Neural cell (in vitro differentiated cells): Measurements from ENCODE around the gene COA7. TPM values are rescaled to one million over a fixed set of nuclear protein-coding genes. Genes with fewer than 3 reads are reported as not detected.

Experiments
- H2AFZ ChIP-seq: fragments of 200-600, 300-800 bp; sonication (generic), shearing (Covaris generic); 2 replicates; pipeline ENCODE4 v1.6.0; 2014; ENCODE audit warnings: low read depth, mild to moderate bottlenecking, antibody characterized with exemption, low read length, moderate library complexity
- H3F3A ChIP-seq: fragments of 200-600 bp; shearing (Covaris generic); 2 replicates; pipeline ENCODE4 v1.6.1; 2016; ENCODE audit warnings: mild to moderate bottlenecking, moderate library complexity, mixed read lengths, antibody characterized with exemption, low read length; ENCODE audit not compliant: insufficient read depth, poor library complexity, severe bottlenecking
- H3K27ac ChIP-seq: fragments of 200-600, 300-800 bp; sonication (generic), shearing (Covaris generic); 2 replicates; pipeline ENCODE4 v1.5.1; 2014; ENCODE audit warnings: mild to moderate bottlenecking, low read length, moderate library complexity
- H3K27me3 ChIP-seq: fragments of 300-800, 200-600 bp; sonication (generic), shearing (Covaris generic); 2 replicates; pipeline ENCODE4 v1.6.0; 2014; ENCODE audit warnings: mild to moderate bottlenecking, low read depth, low read length, moderate library complexity; ENCODE audit not compliant: insufficient read depth
- H3K36me3 ChIP-seq: fragments of 300-800, 200-600 bp; sonication (generic), shearing (Covaris generic); 2 replicates; pipeline ENCODE4 v1.5.1; 2014; ENCODE audit warnings: mild to moderate bottlenecking, antibody characterized with exemption, low read length, moderate library complexity; ENCODE audit not compliant: insufficient read depth
- H3K4me2 ChIP-seq: fragments of 300-800, 200-600 bp; sonication (generic), shearing (Covaris generic); 2 replicates; pipeline ENCODE4 v1.6.0; 2014; ENCODE audit warnings: mild to moderate bottlenecking, low read length
- H3K4me3 ChIP-seq: fragments of 300-800, 200-600 bp; sonication (generic), shearing (Covaris generic); 2 replicates; pipeline ENCODE4 v1.5.1; 2014; ENCODE audit warnings: mild to moderate bottlenecking, low read length, moderate library complexity
- H3K79me2 ChIP-seq: fragments of 200-600 bp; shearing (Covaris generic); replicated peaks from 2 replicates; pipeline ENCODE4 v1.6.0; 2014; ENCODE audit warnings: mild to moderate bottlenecking, low read length, moderate library complexity; ENCODE audit not compliant: insufficient read depth
- H3K9ac ChIP-seq: fragments of 300-800, 200-600 bp; sonication (generic), shearing (Covaris generic); 2 replicates; pipeline ENCODE4 v1.6.1; 2016; ENCODE audit warnings: mild to moderate bottlenecking, low read length, mixed read lengths
- H3K9me2 ChIP-seq: fragments of 200-600 bp; shearing (Covaris generic); 2 replicates; pipeline ENCODE4 v1.6.1; 2016; ENCODE audit warnings: mild to moderate bottlenecking, low read length, mixed read lengths; ENCODE audit not compliant: insufficient read depth
- H3K9me3 ChIP-seq: fragments of 200-600, 300-800 bp; sonication (generic), shearing (Covaris generic); 2 replicates; pipeline ENCODE4 v1.6.1; 2016; ENCODE audit warnings: mild to moderate bottlenecking, mixed run types, low read length, moderate library complexity, mixed read lengths
- H4K20me1 ChIP-seq: fragments of 200-600 bp; shearing (Covaris generic); 2 replicates; pipeline ENCODE4 v1.6.1; 2016; ENCODE audit warnings: mild to moderate bottlenecking, mixed run types; ENCODE audit not compliant: insufficient read depth
- EP300 ChIP-seq: fragments of 450-650 bp; conservative IDR thresholded peaks from 2 replicates; pipeline ENCODE4 v1.6.1; 2014; ENCODE audit warnings: antibody characterized with exemption, mild to moderate bottlenecking, moderate library complexity; ENCODE audit not compliant: poor library complexity, severe bottlenecking
- EZH2 ChIP-seq: fragments of 200-600, 300-800 bp; shearing (Covaris generic), sonication (generic); IDR thresholded peaks from 2 replicates; pipeline ENCODE4 v1.6.1; 2014; ENCODE audit warnings: antibody characterized with exemption, low read length, borderline replicate concordance, mild to moderate bottlenecking; ENCODE audit not compliant: insufficient read depth, poor library complexity, severe bottlenecking
- MXI1 ChIP-seq: fragments of 450-650 bp; conservative IDR thresholded peaks from 2 replicates; pipeline ENCODE4 v1.6.1; 2014; ENCODE audit warnings: antibody characterized with exemption, mild to moderate bottlenecking; ENCODE audit not compliant: poor library complexity, severe bottlenecking
- POLR2AphosphoS5 ChIP-seq: IDR thresholded peaks from 2 replicates; pipeline ENCODE4 v1.6.1; 2012
- RAD21 ChIP-seq: fragments of 450-650 bp; conservative IDR thresholded peaks from 2 replicates; pipeline ENCODE4 v1.6.1; 2014; ENCODE audit warnings: antibody characterized with exemption, mild to moderate bottlenecking, moderate library complexity
- SMC3 ChIP-seq: fragments of 450-650 bp; conservative IDR thresholded peaks from 2 replicates; pipeline ENCODE4 v1.6.1; 2014; ENCODE audit warnings: antibody characterized with exemption, mild to moderate bottlenecking, moderate library complexity; ENCODE audit not compliant: poor library complexity
- TAF1 ChIP-seq: IDR thresholded peaks from 2 replicates; pipeline ENCODE4 v1.6.1; 2012; ENCODE audit warnings: low read depth
- polyA plus RNA-seq: library from polyadenylated mRNA; depleted of rRNA; stranded (reverse); fragments of >200 nt; gene quantifications from 2 replicates; pipeline ENCODE4 v1.2.3, GENCODE V29; 2014
- TF ChIP-seq, protein P1 (sequence below): IDR thresholded peaks from 2 replicates; pipeline ENCODE4 v1.6.1; 2012; ENCODE audit warnings: borderline replicate concordance
- TF ChIP-seq, protein P2 (sequence below): fragments of 450-650 bp; IDR thresholded peaks from 2 replicates; pipeline ENCODE4 v1.5.1; 2014; ENCODE audit warnings: antibody characterized with exemption, mild to moderate bottlenecking, moderate library complexity; ENCODE audit not compliant: poor library complexity, severe bottlenecking

Gene COA7
- polyA plus RNA-seq, 1 donor from 2014 or later, result 11.6 TPM

GRCh38 chr1:52702886-52703787, 5.0 kb upstream of the COA7 start:
- Histone ChIP-seq H2AFZ (peak overlapping the region; percentile 85), H3K4me3 (peak overlapping the region; percentile 63), H3K4me2 (peak overlapping the region; percentile 68), H3K27me3 (no peaks in the 10 kb centered on the region), H3K9ac (peak overlapping the region; percentile 73), H3K9me2 (no peaks in the 10 kb centered on the region), H3F3A (no peaks in the 10 kb centered on the region), H3K27ac (peak overlapping the region; percentile 74), H3K79me2 (no peaks in the 10 kb centered on the region), H3K36me3 (no peaks in the 10 kb centered on the region), H3K9me3 (no peaks in the 10 kb centered on the region), H4K20me1 (no peaks in the 10 kb centered on the region)
- TF ChIP-seq EZH2, result no peak
- peak; percentile 81 for TF ChIP-seq POLR2AphosphoS5
- no peak for TF ChIP-seq TAF1
- TF ChIP-seq RAD21, result peak; percentile 41
- TF ChIP-seq SMC3, result peak; percentile 42
- TF ChIP-seq MXI1, result peak; percentile 83
- peak; percentile 74 for TF ChIP-seq EP300
- TF ChIP-seq, protein P1, sequence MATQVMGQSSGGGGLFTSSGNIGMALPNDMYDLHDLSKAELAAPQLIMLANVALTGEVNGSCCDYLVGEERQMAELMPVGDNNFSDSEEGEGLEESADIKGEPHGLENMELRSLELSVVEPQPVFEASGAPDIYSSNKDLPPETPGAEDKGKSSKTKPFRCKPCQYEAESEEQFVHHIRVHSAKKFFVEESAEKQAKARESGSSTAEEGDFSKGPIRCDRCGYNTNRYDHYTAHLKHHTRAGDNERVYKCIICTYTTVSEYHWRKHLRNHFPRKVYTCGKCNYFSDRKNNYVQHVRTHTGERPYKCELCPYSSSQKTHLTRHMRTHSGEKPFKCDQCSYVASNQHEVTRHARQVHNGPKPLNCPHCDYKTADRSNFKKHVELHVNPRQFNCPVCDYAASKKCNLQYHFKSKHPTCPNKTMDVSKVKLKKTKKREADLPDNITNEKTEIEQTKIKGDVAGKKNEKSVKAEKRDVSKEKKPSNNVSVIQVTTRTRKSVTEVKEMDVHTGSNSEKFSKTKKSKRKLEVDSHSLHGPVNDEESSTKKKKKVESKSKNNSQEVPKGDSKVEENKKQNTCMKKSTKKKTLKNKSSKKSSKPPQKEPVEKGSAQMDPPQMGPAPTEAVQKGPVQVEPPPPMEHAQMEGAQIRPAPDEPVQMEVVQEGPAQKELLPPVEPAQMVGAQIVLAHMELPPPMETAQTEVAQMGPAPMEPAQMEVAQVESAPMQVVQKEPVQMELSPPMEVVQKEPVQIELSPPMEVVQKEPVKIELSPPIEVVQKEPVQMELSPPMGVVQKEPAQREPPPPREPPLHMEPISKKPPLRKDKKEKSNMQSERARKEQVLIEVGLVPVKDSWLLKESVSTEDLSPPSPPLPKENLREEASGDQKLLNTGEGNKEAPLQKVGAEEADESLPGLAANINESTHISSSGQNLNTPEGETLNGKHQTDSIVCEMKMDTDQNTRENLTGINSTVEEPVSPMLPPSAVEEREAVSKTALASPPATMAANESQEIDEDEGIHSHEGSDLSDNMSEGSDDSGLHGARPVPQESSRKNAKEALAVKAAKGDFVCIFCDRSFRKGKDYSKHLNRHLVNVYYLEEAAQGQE, result peak; percentile 58
- TF ChIP-seq, protein P2, sequence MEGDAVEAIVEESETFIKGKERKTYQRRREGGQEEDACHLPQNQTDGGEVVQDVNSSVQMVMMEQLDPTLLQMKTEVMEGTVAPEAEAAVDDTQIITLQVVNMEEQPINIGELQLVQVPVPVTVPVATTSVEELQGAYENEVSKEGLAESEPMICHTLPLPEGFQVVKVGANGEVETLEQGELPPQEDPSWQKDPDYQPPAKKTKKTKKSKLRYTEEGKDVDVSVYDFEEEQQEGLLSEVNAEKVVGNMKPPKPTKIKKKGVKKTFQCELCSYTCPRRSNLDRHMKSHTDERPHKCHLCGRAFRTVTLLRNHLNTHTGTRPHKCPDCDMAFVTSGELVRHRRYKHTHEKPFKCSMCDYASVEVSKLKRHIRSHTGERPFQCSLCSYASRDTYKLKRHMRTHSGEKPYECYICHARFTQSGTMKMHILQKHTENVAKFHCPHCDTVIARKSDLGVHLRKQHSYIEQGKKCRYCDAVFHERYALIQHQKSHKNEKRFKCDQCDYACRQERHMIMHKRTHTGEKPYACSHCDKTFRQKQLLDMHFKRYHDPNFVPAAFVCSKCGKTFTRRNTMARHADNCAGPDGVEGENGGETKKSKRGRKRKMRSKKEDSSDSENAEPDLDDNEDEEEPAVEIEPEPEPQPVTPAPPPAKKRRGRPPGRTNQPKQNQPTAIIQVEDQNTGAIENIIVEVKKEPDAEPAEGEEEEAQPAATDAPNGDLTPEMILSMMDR, result no peak

DNA sequence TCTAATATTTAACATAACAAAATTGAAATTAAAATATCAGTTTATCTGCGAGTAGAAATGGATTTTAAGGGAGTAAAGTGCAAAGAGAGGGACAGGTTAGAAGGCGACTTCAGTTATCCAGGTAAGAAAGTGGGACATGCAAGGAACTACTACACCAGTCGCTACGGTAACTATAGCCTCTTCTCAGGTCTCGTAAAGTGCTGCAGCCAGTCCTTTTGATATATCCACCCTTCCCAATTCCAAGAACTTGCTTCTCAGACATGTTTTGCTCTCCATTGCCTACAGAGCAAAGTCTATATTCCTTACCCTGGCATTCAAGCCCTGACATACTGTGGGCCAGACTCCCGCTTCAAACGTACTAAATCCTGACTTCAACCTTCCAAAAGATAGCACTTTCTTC, 2.5 kb downstream of the COA7 start:
- Histone ChIP-seq H3K4me3 (no peak overlapping the region), H3K36me3 (no peaks in the 10 kb centered on the region), H3K79me2 (no peaks in the 10 kb centered on the region), H3K9ac (no peak overlapping the region), H3K27ac (no peak overlapping the region), H3F3A (no peaks in the 10 kb centered on the region), H3K9me2 (no peaks in the 10 kb centered on the region), H4K20me1 (no peaks in the 10 kb centered on the region), H3K9me3 (no peaks in the 10 kb centered on the region), H3K27me3 (no peaks in the 10 kb centered on the region), H2AFZ (no peak overlapping the region), H3K4me2 (no peak overlapping the region)
- no peak for TF ChIP-seq TAF1
- TF ChIP-seq RAD21, result no peak
- TF ChIP-seq, protein P2, result no peak
- TF ChIP-seq EP300, result no peak
- TF ChIP-seq MXI1, result no peak
